ENCODE results near the gene DDR2.
A peak's percentile ranks its signal among the peaks of the same experiment; 100 is the strongest.
"Not testable (repeated sequence)": the region's sequence is repeated elsewhere in the genome, so short reads cannot be mapped to it uniquely, and the experiment has no call there.

The DDR2 gene

DNA sequence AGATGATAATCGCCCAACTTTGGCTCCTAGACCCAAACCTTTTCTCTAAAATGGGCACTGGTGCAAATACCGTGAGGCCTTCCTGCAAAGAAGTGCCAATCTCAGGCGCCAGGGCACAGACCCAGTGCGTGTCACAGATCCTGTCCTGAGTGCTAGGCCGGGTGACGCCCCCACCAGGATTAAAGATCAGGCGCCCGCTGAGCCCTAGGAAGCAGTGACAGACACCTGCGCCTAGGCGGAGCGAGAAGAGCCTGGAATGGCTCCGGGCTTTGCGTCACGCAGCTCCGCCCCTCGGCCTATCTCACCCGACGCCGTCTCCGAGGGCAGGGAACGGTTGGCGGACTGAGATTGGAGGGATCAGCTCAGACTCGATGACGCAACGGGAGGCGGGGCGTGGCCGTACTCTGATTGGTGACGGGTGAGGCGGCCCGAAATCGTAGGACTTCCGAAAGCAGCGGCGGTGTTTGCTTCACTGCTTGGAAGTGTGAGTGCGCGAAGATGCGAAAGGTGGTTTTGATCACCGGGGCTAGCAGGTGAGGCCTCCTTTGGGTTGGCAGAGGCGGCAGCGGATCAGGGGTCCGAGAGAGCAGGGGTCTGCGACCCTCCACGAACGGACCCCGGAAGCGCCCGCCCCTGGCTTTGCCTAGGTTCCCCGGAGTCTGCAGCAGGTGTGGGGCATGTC, 158.2 kb downstream of the DDR2 start, which contains the start of gene HSD17B7:
HSD17B7 (plus strand) TSS at position 400 of the 682 bp plus-strand sequence; CDS start at position 499, 99 bp downstream.
- peak; percentile 87 for DNase-seq

DNA sequence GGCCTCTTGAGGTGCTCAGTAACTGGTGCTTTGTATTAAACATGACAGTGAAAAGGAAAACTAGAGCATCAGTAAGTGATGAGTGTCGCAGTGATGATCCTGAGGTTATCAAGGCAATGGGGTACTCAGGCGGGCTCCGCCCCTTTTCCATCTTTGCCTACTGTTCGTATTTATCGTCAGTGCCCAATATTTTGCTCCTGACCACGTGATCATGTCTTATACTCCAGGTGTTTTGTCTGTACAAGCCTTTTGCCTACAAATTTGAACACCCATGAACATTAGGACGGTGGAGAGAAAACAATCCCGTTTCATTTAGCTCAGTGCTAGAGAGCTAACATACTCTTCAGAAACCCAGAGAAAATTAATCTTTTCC, 158.7 kb downstream of the DDR2 start:
- peak; percentile 34 for DNase-seq

DNA sequence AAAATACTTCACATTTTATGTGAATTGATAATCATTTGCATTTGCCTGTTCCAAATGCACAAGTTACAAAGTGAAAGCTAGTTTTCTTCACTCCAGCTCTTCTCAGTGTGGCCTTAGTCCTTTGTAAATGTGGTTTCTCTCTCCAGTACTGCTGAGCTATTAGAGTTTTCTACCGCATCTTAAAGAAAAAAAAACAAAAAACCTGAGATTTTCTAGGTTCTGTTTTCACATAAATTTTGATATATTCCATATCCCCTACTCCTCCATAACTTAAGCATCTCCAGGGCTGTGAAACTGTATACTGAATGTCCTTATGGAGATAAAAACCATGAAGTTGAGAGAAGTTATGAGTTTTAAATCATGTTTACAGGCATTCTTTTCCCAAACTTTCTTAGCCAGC, 162.0 kb downstream of the DDR2 start:
- DNase-seq = not testable (repeated sequence)

DNA sequence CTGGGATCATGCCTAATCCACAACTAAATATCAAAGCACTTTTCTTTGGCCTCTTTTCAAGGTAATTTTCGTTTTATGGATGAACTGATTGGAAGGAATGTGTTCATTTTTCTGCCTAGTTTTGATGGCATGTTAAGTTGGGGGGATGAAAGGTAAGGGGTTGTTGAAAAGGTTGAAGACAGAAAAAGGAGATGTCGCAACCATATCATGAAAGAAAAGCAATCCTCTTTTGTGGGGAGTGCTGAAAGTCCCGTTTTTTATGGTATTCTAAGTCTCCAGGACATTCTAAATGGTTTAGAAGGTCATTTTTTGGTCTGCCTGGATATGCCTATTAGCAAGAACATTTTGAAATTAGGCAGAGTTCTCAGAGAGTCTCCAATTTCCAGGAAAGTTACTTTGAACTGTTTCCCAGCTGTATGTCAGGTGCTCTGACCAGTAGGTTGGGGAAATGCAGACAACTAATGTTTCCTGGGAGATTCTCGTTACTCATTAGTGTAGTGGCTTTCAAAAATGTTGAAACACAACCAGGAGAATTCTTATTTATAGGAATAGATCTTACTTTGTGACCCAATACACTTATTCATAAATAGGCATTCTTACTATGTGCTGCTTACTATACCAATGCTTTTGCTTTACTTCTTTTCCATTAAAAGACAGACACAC, 164.5 kb downstream of the DDR2 start:
- not testable (repeated sequence) for DNase-seq

DNA sequence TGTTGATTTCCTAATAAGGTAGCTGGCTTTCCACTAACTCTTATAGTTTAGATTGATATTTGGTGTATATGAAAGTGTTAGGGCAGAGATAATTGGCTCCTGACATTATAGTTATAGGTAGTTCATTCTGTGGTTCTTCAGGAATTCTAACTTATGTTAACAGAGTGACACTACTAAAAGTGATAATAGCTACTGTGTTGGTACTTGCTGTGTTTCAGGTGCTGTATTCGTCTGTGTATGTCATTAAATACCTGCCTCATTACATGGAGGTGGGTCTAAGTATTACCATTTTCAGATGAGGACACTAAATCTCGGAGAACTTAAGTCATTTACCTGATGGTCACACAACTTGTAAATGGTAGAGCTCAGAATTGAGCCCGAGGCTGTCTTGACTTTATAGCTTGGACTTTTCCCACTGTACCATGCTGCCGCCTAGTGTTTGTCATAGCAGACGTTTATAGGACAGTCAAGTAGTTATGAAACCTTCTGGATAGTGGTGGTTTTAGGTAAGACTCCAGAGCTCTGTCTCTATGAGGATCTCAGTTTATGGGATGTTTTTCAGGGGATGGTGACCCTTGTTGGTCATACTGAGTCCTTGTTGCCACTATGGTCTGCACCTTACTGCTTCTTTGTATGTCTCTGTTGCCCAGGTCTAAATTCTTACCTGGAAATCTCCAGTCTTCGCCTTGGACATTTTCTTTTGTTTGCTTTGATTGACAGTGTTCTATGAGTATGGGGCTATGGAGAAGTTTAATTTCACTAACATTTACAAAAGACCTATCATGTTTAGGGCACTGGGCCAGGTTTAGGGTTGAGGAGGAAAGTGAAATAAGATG, 167.9 kb downstream of the DDR2 start:
- DNase-seq = peak; percentile 50

DNA sequence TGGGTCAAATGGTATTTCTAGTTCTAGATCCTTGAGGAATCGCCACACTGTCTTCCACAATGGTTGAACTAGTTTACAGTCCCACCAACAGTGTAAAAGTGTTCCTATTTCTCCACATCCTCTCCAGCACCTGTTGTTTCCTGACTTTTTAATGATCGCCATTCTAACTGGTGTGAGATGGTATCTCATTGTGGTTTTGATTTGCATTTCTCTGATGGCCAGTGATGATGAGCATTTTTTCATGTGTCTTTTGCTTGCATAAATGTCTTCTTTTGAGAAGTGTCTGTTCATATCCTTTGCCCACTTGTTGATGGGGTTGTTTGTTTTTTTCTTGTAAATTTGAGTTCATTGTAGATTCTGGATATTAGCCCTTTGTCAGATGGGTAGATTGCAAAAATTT, 175.2 kb downstream of the DDR2 start:
- DNase-seq = not testable (repeated sequence)

DNA sequence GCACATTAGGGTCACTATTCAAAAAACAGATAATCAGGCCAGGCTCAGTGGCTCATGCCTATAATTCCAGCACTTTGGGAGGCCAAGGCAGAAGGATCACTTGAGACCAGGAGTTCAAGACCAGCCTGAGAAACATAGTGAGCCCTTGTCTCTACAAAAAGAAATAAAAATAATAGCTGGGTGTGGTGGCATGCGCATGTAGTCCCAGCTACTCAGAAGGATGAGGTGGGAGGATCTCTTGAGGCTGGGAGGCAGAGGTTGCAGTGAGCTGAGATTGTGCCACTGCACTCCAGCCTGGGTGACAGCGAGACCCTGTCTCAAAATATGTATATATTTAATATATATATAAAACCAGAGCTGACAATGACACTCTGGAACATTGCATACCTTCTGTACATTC, 180.1 kb downstream of the DDR2 start:
- not testable (repeated sequence) for DNase-seq

DNA sequence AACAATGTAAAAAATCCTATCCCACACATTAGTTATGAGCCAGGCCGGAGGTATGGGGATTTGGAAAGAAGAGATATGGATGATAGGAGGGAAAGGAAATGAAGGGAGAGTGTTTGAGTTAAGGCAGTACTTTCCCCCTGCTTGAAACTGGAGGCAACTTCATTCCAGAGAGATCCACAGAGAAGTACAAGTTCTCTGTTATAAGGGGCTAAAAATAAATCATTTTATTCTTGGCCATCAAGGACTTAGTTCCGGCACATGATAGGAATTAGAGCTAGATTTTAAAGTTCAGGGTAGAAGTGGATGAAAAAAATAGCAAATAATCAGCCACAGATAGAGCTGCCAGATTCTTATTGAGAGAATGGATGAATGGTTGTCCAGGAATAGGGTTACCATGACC, 185.9 kb downstream of the DDR2 start:
- not testable (repeated sequence) for DNase-seq

DNA sequence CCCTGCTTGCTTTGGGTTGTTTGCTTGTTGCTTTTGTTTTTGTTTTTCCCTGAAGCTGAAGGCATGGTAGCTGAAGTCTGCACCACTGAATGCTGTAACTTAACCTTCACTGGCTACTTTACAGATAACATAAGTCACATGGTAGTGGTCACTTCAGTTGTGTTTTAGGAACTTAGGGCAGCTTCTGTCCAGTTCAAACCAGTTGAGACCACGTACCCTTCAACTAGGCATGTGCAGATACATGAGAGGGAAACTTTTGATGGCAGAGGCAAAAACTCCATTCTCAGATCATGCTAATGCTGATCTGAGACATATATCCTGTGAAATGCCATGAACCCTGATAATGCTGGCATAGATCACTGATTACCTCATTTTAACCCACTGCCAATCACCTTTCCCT, 186.4 kb downstream of the DDR2 start:
- not testable (repeated sequence) for DNase-seq

DNA sequence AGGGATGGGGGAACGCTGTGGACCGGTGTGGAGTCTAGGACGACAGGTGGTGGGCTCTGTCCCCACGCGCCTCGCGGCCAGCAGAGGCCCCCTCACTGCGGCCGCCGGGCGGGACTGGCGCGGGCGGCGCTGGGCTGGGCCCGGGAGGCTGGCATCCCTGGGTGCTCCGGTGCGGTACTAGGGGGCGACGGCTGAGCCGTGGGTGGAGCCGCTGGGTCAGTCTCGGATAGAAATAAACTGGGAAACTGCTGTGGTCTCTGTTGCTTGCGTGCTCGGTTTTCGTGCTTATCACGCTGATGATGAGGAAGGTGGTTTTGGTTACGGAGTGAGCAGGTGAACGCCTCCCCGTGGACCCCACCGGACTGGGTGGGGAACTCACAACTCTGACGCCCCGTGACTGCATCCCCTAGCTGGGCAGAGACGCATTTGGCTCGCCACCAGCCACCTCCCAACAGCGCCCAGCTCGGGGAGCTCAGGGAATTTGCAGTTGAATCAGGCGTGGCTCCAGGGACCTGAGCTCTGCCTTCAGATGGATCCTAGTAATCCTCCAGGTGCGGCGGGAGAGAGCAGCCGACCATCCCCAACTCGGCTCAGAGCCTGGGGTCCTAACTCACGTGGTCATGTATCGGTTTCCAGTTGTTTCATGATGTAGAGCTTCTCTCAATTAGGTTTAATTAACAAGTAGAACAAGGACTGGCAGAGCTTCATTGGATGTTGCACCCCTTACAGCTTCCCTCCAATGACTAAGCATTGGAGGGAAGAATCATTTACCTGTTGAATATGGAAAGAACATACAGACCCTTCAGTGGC, 190.3 kb downstream of the DDR2 start:
- no peak for DNase-seq

DNA sequence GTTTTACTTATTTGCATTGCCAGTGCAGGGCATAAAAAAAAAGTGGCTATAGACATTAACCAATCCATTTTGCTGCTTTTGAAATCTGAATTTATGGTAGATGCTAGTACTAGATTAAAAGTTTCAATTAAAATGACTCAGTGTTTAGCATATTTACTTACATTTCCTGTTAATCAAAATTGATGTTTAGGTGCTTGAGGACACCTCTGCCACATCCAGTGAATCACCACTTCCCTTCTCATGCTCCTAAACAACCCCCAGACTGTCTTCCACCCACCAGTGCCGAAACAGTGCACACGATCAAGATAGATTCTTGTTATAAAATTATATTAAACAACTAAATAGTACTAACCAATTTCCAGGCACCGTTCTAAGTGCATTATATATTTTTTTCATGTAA, 191.0 kb downstream of the DDR2 start:
- no peak for DNase-seq

DNA sequence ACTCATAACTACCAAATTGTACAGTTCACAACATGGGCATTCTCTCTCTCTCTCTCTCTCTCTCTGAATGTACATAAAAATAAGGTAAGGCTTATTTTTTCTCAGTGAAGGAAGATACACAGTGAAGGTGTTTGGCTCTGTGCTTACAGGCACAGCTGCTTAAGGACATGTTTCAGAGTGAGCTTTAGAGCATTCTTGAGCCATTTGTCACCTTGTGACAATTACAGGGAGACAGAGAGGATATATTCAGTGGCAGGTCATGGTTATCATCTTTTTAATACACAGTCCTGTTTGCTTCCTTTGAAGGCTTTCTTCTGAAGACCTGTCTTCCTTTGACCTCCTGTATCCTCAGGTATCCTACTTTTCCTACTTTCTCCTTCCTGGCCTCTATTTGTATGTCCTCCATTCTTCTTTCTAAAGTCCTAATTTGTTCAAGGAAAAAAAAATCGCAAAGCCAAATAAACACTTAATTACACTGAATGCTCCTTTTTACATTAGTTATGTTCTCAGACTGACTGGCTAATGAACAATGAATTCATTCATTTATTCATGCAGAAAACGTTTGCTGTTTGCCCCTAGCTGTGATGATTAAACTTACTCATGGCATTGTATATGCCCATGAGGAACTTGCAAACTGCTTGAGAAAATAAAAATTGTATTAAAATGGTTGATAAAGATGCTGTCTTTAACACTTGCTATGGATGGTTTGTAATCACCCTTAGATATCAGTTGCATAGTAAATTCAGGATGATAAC, 191.7 kb downstream of the DDR2 start:
- no peak for DNase-seq

DNA sequence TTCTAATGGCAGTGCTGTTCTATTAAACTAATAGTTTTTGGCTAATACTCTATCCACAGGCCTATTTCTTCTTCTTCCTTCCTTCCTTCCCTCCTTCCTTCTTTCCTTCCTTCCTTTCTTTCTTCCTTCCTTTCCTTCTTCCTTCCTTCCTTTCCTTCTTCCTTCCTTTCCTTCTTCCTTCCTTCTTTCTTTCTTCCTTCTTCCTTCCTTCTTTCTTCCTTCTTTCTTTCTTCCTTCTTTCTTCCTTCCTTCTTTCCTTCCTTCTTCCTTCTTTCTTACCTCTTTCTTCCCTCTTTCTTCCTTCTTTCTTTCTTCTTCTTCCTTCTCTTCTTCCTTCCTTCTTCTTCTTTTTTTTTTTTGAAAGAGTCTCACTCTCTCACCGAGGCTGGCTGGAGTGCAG, 197.0 kb downstream of the DDR2 start:
- DNase-seq = no peak

DNA sequence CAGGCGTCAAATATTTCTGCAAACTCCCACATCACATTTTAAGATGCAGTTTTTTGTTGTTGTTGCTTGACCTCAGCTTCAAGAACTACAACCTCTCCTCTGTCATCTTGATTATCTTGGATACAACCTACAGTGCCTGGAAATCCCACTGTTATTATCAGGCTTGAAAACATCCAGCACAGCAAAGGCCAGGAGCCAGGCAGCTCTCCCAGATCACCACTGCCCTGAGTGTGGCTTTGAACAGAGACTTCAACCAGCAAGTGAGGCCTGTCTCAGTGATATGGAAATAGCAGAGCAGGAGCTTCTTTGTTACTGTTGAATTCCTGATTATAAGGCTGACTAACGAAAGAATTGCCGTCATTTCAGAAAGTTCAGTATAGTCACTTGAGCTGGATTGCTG, 200.2 kb downstream of the DDR2 start:
- DNase-seq = no peak

DNA sequence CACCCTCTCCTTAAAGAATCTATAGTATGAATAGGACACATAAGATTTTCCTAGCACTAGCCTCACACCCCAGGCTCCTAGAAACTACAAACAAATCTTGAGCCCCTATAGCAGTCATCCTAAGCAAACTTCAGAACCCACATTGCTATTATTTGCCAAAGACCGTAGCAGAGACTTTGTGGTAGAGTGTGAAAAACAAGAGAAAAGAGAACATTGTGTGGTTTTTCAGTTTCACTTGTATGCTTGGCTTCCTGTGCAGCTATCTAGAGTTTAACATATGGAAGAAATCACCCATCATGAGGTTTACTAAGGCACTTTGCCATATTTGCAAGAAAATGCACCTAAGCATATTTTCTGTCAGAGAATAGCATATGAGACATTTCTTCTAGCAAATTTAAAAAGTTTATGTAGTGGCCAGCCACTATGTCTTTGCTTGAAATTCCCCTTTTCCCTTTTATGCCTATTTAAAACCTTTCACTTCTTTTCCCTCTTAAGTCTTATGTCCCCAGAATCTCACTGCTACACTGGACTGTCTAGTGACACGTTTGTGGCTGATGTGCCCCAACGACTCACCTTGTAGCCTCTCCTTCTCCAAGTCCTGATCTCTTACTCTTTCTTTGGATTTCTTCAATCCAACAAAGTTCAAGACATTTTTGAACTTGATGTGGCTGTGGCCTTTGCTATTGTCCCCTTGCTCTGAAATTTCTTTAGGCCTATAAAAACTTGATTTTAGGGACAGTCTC, 203.1 kb downstream of the DDR2 start:
- DNase-seq = no peak
